Activated CD8-positive, alpha-beta memory T cell treated with anti-CD3 and anti-CD28 coated beads, Interleukin-2, amount 10 ng/mL, durations not matched to agents 7 days and 5 days (primary cell): ENCODE data around the gene MSRB1. TPM values are rescaled to one million over a fixed set of nuclear protein-coding genes. Genes with fewer than 3 reads are reported as not detected.

Experiments
- ATAC-seq: fragments of 150-1000 bp; cut with Tn5 transposase; one replicate; pipeline ENCODE4 v1.10.0; 2021; ENCODE audit warnings: moderate library complexity
- CTCF ChIA-PET: fragments of 350-600 bp; sonication (Branson Sonifier 250); formaldehyde crosslinking; loops from one replicate; lab custom pipeline; 2021; ENCODE audit warnings: antibody characterized with exemption; lab: Charles Lee
- DNase-seq: peaks from one replicate; pipeline ENCODE4 v3.0.0-alpha.2; 2020
- H3K27ac Mint-ChIP-seq: one replicate; pipeline ENCODE4 v1.8.0; 2021; ENCODE audit warnings: mild to moderate bottlenecking, mixed read lengths
- H3K27me3 Mint-ChIP-seq: one replicate; pipeline ENCODE4 v1.8.0; 2021; ENCODE audit warnings: mixed read lengths
- H3K36me3 Mint-ChIP-seq: one replicate; pipeline ENCODE4 v1.8.0; 2021; ENCODE audit warnings: mild to moderate bottlenecking, mixed read lengths
- H3K4me1 Mint-ChIP-seq: one replicate; pipeline ENCODE4 v1.8.0; 2021; ENCODE audit warnings: mixed read lengths
- H3K4me3 Mint-ChIP-seq: one replicate; pipeline ENCODE4 v1.8.0; 2021; ENCODE audit warnings: mild to moderate bottlenecking, moderate library complexity, mixed read lengths
- H3K9me3 Mint-ChIP-seq: one replicate; pipeline ENCODE4 v1.8.0; 2022; ENCODE audit warnings: low read depth, mixed read lengths
- total RNA-seq, 2 experiments: library from RNA; stranded (reverse); gene quantifications; one replicate each; pipeline ENCODE4 v1.2.3, GENCODE V29; 2021

MSRB1 gene
- total RNA-seq, 2 experiments from 2014 or later = 14.5 to 19.8 TPM

GRCh38 chr16:1975432-1976215 is 32.6 kb upstream of the MSRB1 start:
- Mint-ChIP-seq H3K36me3 (peaks cover 5% of the 10 kb centered on the region), H3K4me1 (peaks cover 21% of the 10 kb centered on the region), H3K27ac (no peak overlapping the region), H3K27me3 (peaks cover 12% of the 10 kb centered on the region), H3K9me3 (no peaks in the 10 kb centered on the region), H3K4me3 (no peak overlapping the region)
- ATAC-seq = no peak
- no peak for DNase-seq
- CTCF ChIA-PET = interaction anchor here (0.5 kb wide), 1 partner anchor 175 kb away, joined by 3 read pairs; no protein-coding TSS in a partner anchor

- Mint-ChIP-seq H3K9me3 (no peaks in the 10 kb centered on the region), H3K4me1 (peaks cover 25% of the 10 kb centered on the region), H3K4me3 (no peak overlapping the region), H3K27me3 (peaks cover under 1% of the 10 kb centered on the region), H3K27ac (no peak overlapping the region), H3K36me3 (peaks cover 5% of the 10 kb centered on the region)
- ATAC-seq (no peak), DNase-seq (no peak)
- CTCF ChIA-PET = no interaction called here
These were observed 31.4 kb upstream of the MSRB1 start for GRCh38 chr16:1974157-1975070.

- Mint-ChIP-seq H3K9me3 (no peaks in the 10 kb centered on the region), H3K4me1 (peaks cover 25% of the 10 kb centered on the region), H3K36me3 (peaks cover 5% of the 10 kb centered on the region), H3K27ac (no peak overlapping the region), H3K27me3 (no peaks in the 10 kb centered on the region), H3K4me3 (no peak overlapping the region)
- no peak for ATAC-seq
- DNase-seq = no peak
- CTCF ChIA-PET = interaction anchor here (1.1 kb wide), 1 partner anchor 49 kb away, joined by 3 read pairs; no protein-coding TSS in a partner anchor
These were observed 30.6 kb upstream of the MSRB1 start for GRCh38 chr16:1973461-1974156.

- CTCF ChIA-PET = interaction anchor here (0.9 to 2.0 kb wide), 5 partner anchors 11 to 50 kb away, joined by 3 to 13 read pairs (median 3); partner anchors contain the start of genes GFER and MSRB1
- Mint-ChIP-seq H3K4me3 (peak overlapping the region; percentile 92), H3K27me3 (no peaks in the 10 kb centered on the region), H3K27ac (peak overlapping the region; percentile 98), H3K36me3 (peaks cover 3% of the 10 kb centered on the region), H3K9me3 (no peaks in the 10 kb centered on the region), H3K4me1 (peaks cover 25% of the 10 kb centered on the region)
- DNase-seq (no peak), ATAC-seq (peak; percentile 6)
These were observed 29.5 kb upstream of the MSRB1 start for GRCh38 chr16:1972490-1972877.

- Mint-ChIP-seq H3K9me3 (no peaks in the 10 kb centered on the region), H3K27me3 (no peaks in the 10 kb centered on the region), H3K4me1 (peaks cover 25% of the 10 kb centered on the region), H3K4me3 (peak within 1 kb of the TSS; percentile 92), H3K36me3 (peaks cover 2% of the 10 kb centered on the region), H3K27ac (peak within 1 kb of the TSS; percentile 98)
- peak; percentile 92 for ATAC-seq
- CTCF ChIA-PET = interaction anchor here (0.7 to 2.0 kb wide), 8 partner anchors 11 to 183 kb away, joined by 3 to 13 read pairs (median 3); partner anchors contain the start of genes GFER, MSRB1 and TRAF7
- peak; percentile 98 for DNase-seq
These were observed 28.9 kb upstream of the MSRB1 start, which contains the start of gene TBL3 for GRCh38 chr16:1971796-1972489. TBL3 (plus strand) TSS chr16:1972053; CDS start chr16:1972165, 112 bp downstream.

GRCh38 chr16:1968146-1968953 is 25.4 kb upstream of the MSRB1 start:
- no peak overlapping the region for H3K27ac Mint-ChIP-seq
- peaks cover 36% of the 10 kb centered on the region for H3K4me1 Mint-ChIP-seq
- ATAC-seq = no peak
- H3K9me3 Mint-ChIP-seq = no peaks in the 10 kb centered on the region
- DNase-seq = no peak
- H3K27me3 Mint-ChIP-seq = no peaks in the 10 kb centered on the region
- CTCF ChIA-PET = no interaction called here
- H3K4me3 Mint-ChIP-seq = no peak overlapping the region
- H3K36me3 Mint-ChIP-seq = peaks cover 11% of the 10 kb centered on the region

- no peaks in the 10 kb centered on the region for H3K9me3 Mint-ChIP-seq
- DNase-seq (no peak), ATAC-seq (no peak)
- H3K27me3 Mint-ChIP-seq = no peaks in the 10 kb centered on the region
- peaks cover 41% of the 10 kb centered on the region for H3K4me1 Mint-ChIP-seq
- CTCF ChIA-PET = interaction anchor here (1.8 kb wide), 1 partner anchor 43 kb away, joined by 3 read pairs; the partner anchor contains the start of gene ZNF598
- peak within 1 kb of the TSS; percentile 88 for H3K4me3 Mint-ChIP-seq
- peak within 1 kb of the TSS; percentile 97 for H3K27ac Mint-ChIP-seq
- H3K36me3 Mint-ChIP-seq = peaks cover 30% of the 10 kb centered on the region
These were observed 23.5 kb upstream of the MSRB1 start, which contains the start of gene RNF151 for GRCh38 chr16:1966460-1966859. RNF151 (plus strand) TSS chr16:1966856; CDS start chr16:1966882, 26 bp downstream.

GRCh38 chr16:1965396-1966001 is 22.5 kb upstream of the MSRB1 start:
- Mint-ChIP-seq H3K36me3 (peaks cover 34% of the 10 kb centered on the region), H3K9me3 (no peaks in the 10 kb centered on the region), H3K27ac (peak overlapping the region; percentile 97), H3K27me3 (no peaks in the 10 kb centered on the region), H3K4me3 (peak overlapping the region; percentile 88), H3K4me1 (peaks cover 43% of the 10 kb centered on the region)
- DNase-seq = no peak
- ATAC-seq = no peak
- CTCF ChIA-PET = interaction anchor here (0.7 to 1.9 kb wide), 9 partner anchors 19 to 183 kb away, joined by 3 to 7 read pairs (median 4); partner anchors contain the start of genes GFER, NUBP2, SPSB3 and ZNF598

GRCh38 chr16:1964506-1965395 is 21.8 kb upstream of the MSRB1 start, which contains the start of gene RPS2:
RPS2 (minus strand) TSS chr16:1964826; CDS start chr16:1964625, 201 bp downstream.
- Mint-ChIP-seq H3K36me3 (peaks cover 36% of the 10 kb centered on the region), H3K4me3 (peak within 1 kb of the TSS; percentile 88), H3K4me1 (peaks cover 43% of the 10 kb centered on the region), H3K9me3 (no peaks in the 10 kb centered on the region), H3K27ac (peak within 1 kb of the TSS; percentile 97), H3K27me3 (no peaks in the 10 kb centered on the region)
- CTCF ChIA-PET = interaction anchor here (0.5 to 1.9 kb wide), 11 partner anchors 19 to 190 kb away, joined by 3 to 7 read pairs (median 4); partner anchors contain the start of genes GFER, NUBP2, SPSB3 and ZNF598
- peak; percentile 85 for ATAC-seq
- peak; percentile 100 for DNase-seq

- ATAC-seq (peak; percentile 5), DNase-seq (peak; percentile 65)
- Mint-ChIP-seq H3K27ac (peak overlapping the region; percentile 95), H3K9me3 (no peaks in the 10 kb centered on the region), H3K4me1 (peaks cover 46% of the 10 kb centered on the region), H3K27me3 (no peaks in the 10 kb centered on the region), H3K4me3 (peak overlapping the region; percentile 88), H3K36me3 (peaks cover 36% of the 10 kb centered on the region)
- CTCF ChIA-PET = interaction anchor here (0.5 to 1.9 kb wide), 7 partner anchors 20 to 191 kb away, joined by 3 to 7 read pairs (median 4); partner anchors contain the start of gene GFER
These were observed 21.0 kb upstream of the MSRB1 start for GRCh38 chr16:1963806-1964505.
